Endothelial cell of hepatic sinusoid (primary cell): ENCODE measurements around the gene FMN1.

Experiments
- in situ Hi-C: cut with HindIII; loops from 2 replicates; pipeline ENCODE4 v1.10.0; 2017; ENCODE audit warnings: low sequenced_read_pairs

FMN1 gene

DNA sequence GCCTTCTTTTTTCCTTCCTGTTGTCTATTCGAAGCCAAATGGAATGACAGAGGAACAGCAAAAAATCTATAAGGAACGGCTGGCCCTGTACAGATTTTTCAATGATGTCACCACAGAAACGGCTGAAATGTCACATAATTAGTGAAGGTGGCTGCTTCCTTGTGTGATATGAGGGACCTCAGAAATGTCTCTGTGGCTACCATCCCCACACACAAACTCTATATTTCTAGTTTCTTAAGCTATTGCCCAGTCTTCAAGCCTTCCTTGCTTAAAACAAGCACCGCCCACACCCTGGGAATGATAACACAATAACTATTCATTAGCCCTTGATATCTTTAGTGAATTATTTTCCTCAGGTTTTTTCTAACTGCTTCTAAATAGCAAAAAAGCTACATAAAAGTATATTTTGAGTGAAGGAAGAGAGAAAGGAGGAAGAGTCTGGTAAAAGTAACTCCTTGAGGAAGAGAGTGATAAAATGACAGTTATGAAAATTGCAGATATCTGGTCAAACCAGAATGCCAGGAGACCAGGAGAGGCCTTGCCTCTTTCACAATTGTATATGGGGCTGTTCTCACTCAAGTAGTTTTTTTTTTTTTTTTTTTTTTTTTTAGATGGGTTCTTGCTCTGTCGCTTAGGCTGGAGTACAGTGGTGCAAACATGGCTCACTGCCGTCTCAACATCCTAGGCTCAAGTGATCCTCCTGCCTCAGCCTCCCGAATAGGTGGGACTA, 38.7 kb downstream of the FMN1 start:
- in situ Hi-C loops = no loop called here

GRCh38 chr15:33154351-33155166, 40.0 kb downstream of the FMN1 start:
- in situ Hi-C loops = no loop called here

DNA sequence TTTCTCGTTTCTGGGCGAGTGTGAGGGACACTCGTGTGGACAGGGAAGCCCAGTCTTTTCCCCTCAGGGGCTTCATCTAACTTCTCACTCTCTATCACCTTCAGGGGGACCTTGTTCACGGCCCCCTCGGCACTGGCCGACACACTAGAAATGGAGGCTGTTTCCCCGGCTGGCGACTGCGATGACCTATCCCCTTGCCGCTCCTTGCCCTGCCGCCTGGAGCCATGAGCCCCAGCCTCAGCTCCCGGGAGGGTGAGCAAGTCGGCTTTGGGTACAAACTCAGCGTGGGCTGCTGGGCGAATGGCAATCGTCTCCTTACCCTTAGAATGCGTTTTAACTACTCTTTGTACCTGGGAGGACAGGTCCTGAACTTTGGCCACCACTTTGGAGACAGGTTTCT, 41.0 kb downstream of the FMN1 start:
- in situ Hi-C loops = no loop called here

GRCh38 chr15:33152502-33153109, 41.9 kb downstream of the FMN1 start:
- in situ Hi-C loops = no loop called here

GRCh38 chr15:33150971-33151370, 43.5 kb downstream of the FMN1 start:
- in situ Hi-C loops = no loop called here

DNA sequence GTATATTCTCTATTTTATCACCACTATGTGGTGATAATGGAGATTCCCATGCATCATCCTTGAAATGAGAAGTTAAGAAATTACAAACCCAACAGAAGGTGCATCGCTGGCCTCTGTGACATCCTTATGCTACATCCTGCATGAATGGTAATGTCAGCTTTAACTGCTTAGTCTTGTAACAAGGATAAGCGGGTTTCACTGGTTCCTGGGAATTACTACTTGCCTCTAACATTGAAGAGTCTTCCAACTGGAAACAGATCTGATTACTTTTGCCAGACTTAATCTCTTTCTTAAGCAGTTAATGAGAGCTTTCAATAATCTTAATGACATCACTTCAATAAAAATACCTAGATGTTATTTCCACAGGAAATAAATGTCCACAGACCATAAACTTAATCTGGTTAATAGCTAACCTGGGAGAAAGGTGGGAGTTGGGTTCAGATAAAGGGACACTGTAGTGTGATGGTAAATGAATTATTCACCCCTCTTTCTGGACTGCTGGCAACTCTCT, 44.0 kb downstream of the FMN1 start:
- in situ Hi-C loops = no loop called here

DNA sequence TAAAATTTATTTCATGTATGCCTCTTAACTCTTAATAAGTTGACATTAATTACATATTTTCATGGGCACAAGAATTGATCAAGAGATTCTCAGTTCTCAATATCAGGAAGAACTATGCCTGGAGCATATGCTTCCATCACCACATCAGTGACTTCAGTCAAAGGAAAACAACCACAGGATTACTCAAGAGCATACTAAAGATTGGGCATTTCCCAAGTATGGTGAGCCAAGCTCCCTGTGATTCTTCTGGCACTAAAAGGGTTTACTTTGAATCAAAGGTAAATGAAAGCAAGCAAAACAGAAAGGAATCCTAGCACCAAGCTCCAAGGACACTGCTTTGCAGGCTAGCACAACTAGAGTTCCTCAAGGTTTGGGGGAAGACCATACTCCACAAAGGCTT, 44.6 kb downstream of the FMN1 start:
- in situ Hi-C loops = no loop called here

- in situ Hi-C loops = no loop called here
Observed at GRCh38 chr15:33148129-33148751, 46.3 kb downstream of the FMN1 start.

DNA sequence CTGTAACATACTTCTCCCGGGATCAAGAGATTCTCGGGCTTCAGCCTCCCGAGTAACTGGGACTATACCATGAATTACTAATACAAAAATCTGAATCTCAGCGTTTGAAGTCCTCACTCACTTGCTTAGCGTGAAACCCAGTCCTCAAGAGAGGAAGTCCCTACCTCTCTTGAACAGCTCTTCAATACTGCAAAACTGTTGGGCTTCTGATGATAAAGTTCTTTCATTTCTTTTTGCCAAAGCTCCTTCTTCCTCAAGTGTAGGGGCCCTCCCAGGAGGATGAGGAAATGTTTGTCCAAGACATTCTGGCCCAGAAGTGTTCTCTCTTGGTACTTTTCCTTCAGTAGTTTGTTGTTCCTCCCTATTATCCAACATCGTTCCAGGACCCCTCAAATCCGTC, 48.5 kb downstream of the FMN1 start:
- in situ Hi-C loops = no loop called here

DNA sequence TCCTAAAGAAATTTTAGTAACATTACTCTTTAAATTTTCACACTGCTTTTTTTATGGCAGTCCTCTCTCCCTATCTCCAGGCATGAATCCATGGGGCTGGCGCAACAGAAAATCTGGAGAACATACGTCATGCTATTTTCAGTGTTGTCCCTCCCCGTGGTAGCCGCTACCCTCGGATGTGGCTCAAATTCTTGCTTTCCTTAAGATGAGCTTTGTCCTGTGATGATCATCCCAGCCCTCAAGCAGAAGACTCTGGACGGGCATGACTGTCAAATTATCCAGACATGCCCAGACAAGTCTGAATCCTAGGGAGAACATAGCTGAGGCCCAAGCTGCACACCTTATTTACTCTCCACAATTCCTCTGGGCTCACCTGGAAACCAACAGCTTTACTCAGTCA, 49.1 kb downstream of the FMN1 start:
- in situ Hi-C loops = no loop called here

DNA sequence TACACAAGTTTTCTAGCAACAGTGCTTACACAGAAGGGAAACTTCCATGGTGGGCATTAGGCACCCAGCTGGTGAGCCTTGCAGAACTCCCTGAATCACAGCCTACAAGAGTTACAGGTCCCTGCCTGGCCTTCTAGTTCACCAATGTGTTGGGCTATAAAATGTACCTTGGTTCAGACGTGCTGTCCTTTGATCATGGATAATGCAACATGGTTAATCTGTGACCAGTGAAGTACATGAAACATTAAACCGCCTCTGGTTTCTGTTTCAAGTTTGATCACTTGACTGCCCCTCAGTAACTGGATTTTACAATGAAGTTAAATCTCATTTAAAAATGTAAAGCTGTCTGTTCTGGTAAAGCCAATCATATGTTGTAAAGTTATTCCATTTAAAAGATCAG, 51.8 kb downstream of the FMN1 start:
- in situ Hi-C loops = no loop called here

DNA sequence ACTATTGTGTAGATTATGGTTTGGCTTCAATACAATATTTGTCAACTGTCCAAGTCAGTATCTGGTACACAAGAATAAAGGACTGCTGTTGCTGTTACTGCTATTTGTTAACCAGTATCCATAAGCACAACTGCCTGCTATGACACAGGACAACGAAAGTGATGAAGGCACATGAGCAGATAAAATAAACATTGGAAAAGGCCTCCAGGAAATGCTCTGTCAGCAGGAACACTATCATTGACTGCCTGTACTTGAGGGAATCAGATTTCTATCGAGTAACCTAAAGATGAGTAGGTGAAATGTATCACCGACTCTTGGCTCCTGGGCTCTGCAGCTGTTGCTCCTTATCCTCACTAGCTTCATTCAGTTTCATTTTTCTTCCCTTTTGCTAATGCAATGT, 56.5 kb downstream of the FMN1 start:
- in situ Hi-C loops = no loop called here

- in situ Hi-C loops = no loop called here
Observed at GRCh38 chr15:33137101-33137500, 57.4 kb downstream of the FMN1 start.

DNA sequence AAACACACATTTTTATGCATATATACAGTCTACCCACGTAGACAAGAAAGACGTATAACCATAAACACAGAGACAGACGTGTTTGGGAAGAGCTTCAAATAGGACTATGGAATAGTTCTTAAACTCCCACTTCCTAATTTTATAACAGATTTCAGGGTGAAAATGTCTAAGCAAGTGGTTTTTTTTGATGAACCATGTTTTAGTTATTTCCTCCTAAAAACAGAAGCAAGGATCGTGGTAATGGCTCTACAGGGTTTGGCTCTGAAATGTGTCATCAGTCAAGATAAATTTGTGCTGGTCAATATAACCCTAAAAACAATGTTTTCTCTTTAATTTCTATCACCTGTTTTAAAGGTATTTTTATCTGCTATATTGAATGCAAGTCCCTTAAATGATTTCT, 58.2 kb downstream of the FMN1 start:
- in situ Hi-C loops = no loop called here

- in situ Hi-C loops = no loop called here
Observed at GRCh38 chr15:33135355-33135781, 59.1 kb downstream of the FMN1 start.

DNA sequence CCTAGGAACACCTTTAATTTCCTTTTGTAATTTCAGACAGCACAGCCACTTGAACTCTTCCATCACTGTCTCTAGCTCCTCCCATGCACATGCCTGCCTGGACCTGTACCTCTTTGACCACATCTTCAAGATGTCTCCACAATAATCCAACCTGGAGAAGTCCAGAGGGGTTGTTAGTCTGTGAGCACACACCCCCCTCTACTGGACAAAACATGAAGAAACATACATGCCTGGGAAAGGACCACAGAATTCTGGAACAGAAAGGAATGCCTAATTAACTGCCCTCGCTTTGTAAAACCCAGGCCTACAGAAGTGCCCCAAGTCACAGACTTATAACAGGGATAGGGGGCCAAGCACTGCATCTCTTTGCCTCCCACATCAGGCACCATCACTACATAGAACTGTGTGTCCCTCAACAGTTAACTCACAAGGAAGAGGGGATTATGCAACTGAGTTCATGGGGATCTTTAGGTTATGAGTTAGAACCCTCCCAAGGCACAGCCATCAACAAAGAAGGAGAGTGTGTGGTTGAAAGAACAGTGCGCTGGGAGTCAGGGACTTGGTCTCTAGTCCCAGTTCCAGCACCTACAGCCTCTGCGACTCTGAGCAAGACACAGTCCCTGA, 61.7 kb downstream of the FMN1 start:
- in situ Hi-C loops = no loop called here

DNA sequence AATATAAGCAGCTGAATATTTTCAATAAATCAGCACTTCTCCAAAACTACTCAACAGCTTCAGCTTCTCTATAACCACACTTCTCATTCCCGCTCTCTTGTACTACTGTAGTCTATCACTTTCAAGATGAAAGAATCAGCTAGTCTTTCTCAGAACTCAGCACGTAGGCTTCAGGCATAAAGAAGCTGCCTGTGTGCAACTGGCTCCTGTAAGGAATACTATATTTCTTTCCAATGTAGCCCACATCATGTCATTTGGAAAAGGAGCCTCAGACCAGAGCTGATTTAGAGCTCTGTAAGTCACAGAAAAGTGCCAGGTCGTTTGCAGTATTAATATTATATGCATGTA, 62.3 kb downstream of the FMN1 start:
- in situ Hi-C loops = no loop called here

DNA sequence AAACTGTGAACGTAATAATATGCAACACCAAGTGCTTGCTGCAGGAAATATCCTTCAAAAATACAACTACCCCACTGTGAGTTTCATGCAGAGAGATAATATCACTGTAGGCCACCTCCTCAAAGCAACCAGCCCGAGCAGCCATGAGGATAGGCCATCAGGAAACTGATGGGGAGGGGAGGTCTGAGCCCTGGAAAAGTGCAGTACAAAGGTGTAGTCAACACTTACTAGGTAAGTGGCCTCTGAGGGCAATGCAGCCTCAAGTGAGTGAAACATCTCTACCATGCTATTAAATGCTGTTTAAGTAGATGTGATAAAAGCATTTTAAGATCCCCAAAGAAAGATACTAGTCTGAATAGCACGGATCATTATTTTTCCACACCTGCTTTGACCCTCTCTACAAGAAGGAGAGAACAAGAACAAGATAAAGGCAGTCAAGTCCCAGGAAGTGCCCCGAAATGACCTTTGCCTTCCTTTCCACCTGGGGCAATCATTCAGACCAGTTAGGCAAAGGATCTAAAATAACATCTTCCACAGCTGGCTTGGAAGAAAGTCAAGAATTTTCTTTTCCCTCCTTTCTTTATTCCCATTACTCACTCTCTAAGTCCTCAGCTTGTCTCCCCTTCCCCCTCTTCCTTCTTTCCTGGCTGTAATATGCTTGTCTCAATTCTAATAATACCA, 62.8 kb downstream of the FMN1 start:
- in situ Hi-C loops = no loop called here

- in situ Hi-C loops = no loop called here
Observed at GRCh38 chr15:33126559-33127290, 67.8 kb downstream of the FMN1 start.
